DND-41 (cell line): ENCODE measurements around the gene LYVE1.

Experiments
- ATAC-seq: fragments of 200-7000 bp; cut with Tn5 transposase; 3 replicates; pipeline ENCODE4 v1.9.1; 2021; ENCODE audit warnings: low read depth; ENCODE audit not compliant: insufficient read depth
- DNase-seq: peaks from one replicate; pipeline ENCODE4 v3.0.0-alpha.2; 2020
- H2AFZ ChIP-seq: 2 replicates; pipeline ENCODE4 v1.6.0; 2012; ENCODE audit warnings: low read depth, low read length
- H3K27ac ChIP-seq: 2 replicates; pipeline ENCODE4 v1.5.1; 2012; ENCODE audit warnings: low read length, inconsistent platforms
- H3K27me3 ChIP-seq: fragments of 200-600 bp; sonication (generic); 2 replicates; pipeline ENCODE4 v1.6.0; 2012; ENCODE audit warnings: low read length, mild to moderate bottlenecking, inconsistent platforms; ENCODE audit not compliant: insufficient read depth, poor library complexity
- H3K36me3 ChIP-seq: 2 replicates; pipeline ENCODE4 v1.5.1; 2012; ENCODE audit warnings: low read length, inconsistent platforms; ENCODE audit not compliant: insufficient read depth
- H3K4me1 ChIP-seq: 2 replicates; pipeline ENCODE4 v1.5.1; 2012; ENCODE audit warnings: mild to moderate bottlenecking, low read length; ENCODE audit not compliant: insufficient read depth
- H3K4me2 ChIP-seq: 2 replicates; pipeline ENCODE4 v1.6.0; 2012; ENCODE audit warnings: mild to moderate bottlenecking, moderate library complexity, low read length, inconsistent platforms; ENCODE audit not compliant: insufficient read depth
- H3K4me3 ChIP-seq, 2 experiments: fragments of 200-600 bp in 1 of 2; shearing (Covaris generic) in 1 of 2; 2 replicates each; pipeline ENCODE4 v1.5.1; 2012 to 2016; ENCODE audit warnings: inconsistent platforms in 2 of 2, low read length in 2 of 2, mild to moderate bottlenecking in 2 of 2, low read depth in 1 of 2, moderate library complexity in 1 of 2
- H3K79me2 ChIP-seq: 2 replicates; pipeline ENCODE4 v1.6.0; 2012; ENCODE audit warnings: low read length, inconsistent platforms; ENCODE audit not compliant: insufficient read depth
- H3K9ac ChIP-seq: 2 replicates; pipeline ENCODE4 v1.6.0; 2012; ENCODE audit warnings: low read depth, mild to moderate bottlenecking, inconsistent platforms, low read length, moderate library complexity
- H3K9me3 ChIP-seq: 2 replicates; pipeline ENCODE4 v1.5.1; 2012; ENCODE audit warnings: low read length, moderate library complexity, mild to moderate bottlenecking, inconsistent platforms; ENCODE audit not compliant: insufficient read depth, severe bottlenecking
- H4K20me1 ChIP-seq: 2 replicates; pipeline ENCODE4 v1.6.0; 2012; ENCODE audit warnings: low read length; ENCODE audit not compliant: insufficient read depth
- CTCF ChIP-seq: IDR thresholded peaks from 2 replicates; pipeline ENCODE4 v1.5.1; 2012; ENCODE audit warnings: borderline replicate concordance, low read length, moderate library complexity, mild to moderate bottlenecking; ENCODE audit not compliant: poor library complexity, severe bottlenecking; ENCODE audit errors: extremely low read depth
- EZH2 ChIP-seq: IDR thresholded peaks from 3 replicates; pipeline ENCODE4 v1.6.1; 2012; ENCODE audit warnings: borderline replicate concordance, low read depth, mild to moderate bottlenecking, moderate library complexity, low read length, inconsistent platforms; ENCODE audit not compliant: severe bottlenecking

The LYVE1 gene

GRCh38 chr11:10561043-10561818, 7.2 kb downstream of the LYVE1 start:
- Histone ChIP-seq H3K27ac (no peak overlapping the region), H3K9me3 (no peaks in the 10 kb centered on the region), H3K79me2 (no peaks in the 10 kb centered on the region), H3K36me3 (no peaks in the 10 kb centered on the region), H2AFZ (no peak overlapping the region), H4K20me1 (no peaks in the 10 kb centered on the region), H3K4me3 (no peak overlapping the region), H3K9ac (no peak overlapping the region), H3K4me2 (no peak overlapping the region), H3K27me3 (peaks cover 18% of the 10 kb centered on the region), H3K4me1 (no peaks in the 10 kb centered on the region)
- DNase-seq (no peak), ATAC-seq (no peak)
- TF ChIP-seq EZH2 (no peak), CTCF (no peak)

GRCh38 chr11:10558288-10558687, 10.2 kb downstream of the LYVE1 start:
- Histone ChIP-seq H3K9ac (no peak overlapping the region), H3K27ac (no peak overlapping the region)

GRCh38 chr11:10556590-10556989, 11.9 kb downstream of the LYVE1 start:
- H3K4me2 ChIP-seq, result no peak overlapping the region
- no peaks in the 10 kb centered on the region for H3K36me3 ChIP-seq
- H3K9me3 ChIP-seq, result no peaks in the 10 kb centered on the region
- TF ChIP-seq CTCF, result no peak
- no peak for TF ChIP-seq EZH2
- no peak overlapping the region for H3K27ac ChIP-seq
- H3K4me1 ChIP-seq, result no peaks in the 10 kb centered on the region
- H3K4me3 ChIP-seq, result no peak overlapping the region
- DNase-seq (no peak), ATAC-seq (no peak)
- no peaks in the 10 kb centered on the region for H4K20me1 ChIP-seq
- H3K27me3 ChIP-seq, result peaks cover 19% of the 10 kb centered on the region
- no peak overlapping the region for H3K9ac ChIP-seq
- no peak overlapping the region for H2AFZ ChIP-seq
- no peaks in the 10 kb centered on the region for H3K79me2 ChIP-seq

More at GRCh38 chr11:10558288-10558687, 10.2 kb downstream of the LYVE1 start:
- H3K27me3 ChIP-seq, result peaks cover 16% of the 10 kb centered on the region
- no peak overlapping the region for H3K4me2 ChIP-seq
- H2AFZ ChIP-seq, result no peak overlapping the region
- no peak overlapping the region for H3K4me3 ChIP-seq
- ATAC-seq (no peak), DNase-seq (no peak)
- no peak for TF ChIP-seq EZH2
- TF ChIP-seq CTCF, result no peak
- no peaks in the 10 kb centered on the region for H3K4me1 ChIP-seq
- H3K79me2 ChIP-seq, result no peaks in the 10 kb centered on the region
- no peaks in the 10 kb centered on the region for H3K9me3 ChIP-seq
- no peaks in the 10 kb centered on the region for H4K20me1 ChIP-seq
- no peaks in the 10 kb centered on the region for H3K36me3 ChIP-seq
